Upper lobe of left lung (tissue), 6 donors: ENCODE measurements around the gene IL1RAPL2. TPM values are rescaled to one million over a fixed set of nuclear protein-coding genes. Genes with fewer than 3 reads are reported as not detected.

Source experiments
- ATAC-seq, 2 donors: fragments of 200-7000 bp; cut with Tn5 transposase; one replicate each; pipeline ENCODE4 v1.9.1; 2022; ENCODE audit warnings: mild to moderate bottlenecking in 2 of 2, moderate library complexity in 2 of 2; ENCODE audit not compliant: low FRiP score in 2 of 2
- DNase-seq, 2 donors: peaks; one replicate each; pipeline ENCODE4 v3.0.0-alpha.2; 2019 to 2020
- H3K27ac ChIP-seq, 4 donors: fragments of 200-600 bp; sonication (generic); one replicate each; pipeline ENCODE4 v1.5.1; 2016 to 2019
- H3K27me3 ChIP-seq, 4 donors: fragments of 200-600 bp; sonication (generic); one replicate each; pipeline ENCODE4 v1.5.1; 2017 to 2019
- H3K36me3 ChIP-seq, 4 donors: fragments of 200-600 bp; sonication (generic); one replicate each; pipeline ENCODE4 v1.5.1; 2016 to 2019
- H3K4me1 ChIP-seq, 4 donors: fragments of 200-600 bp; sonication (generic); one replicate each; pipeline ENCODE4 v1.5.1; 2018 to 2019
- H3K4me3 ChIP-seq, 4 donors: fragments of 200-600 bp; sonication (generic); one replicate each; pipeline ENCODE4 v1.5.1; 2017 to 2019; ENCODE audit warnings: mild to moderate bottlenecking in 2 of 4, moderate library complexity in 1 of 4
- H3K9me3 ChIP-seq, 4 donors: fragments of 200-600 bp; sonication (generic); one replicate each; pipeline ENCODE4 v1.5.1; 2018 to 2019
- EP300 ChIP-seq, 4 donors: sonication (generic); formaldehyde crosslinking; IDR thresholded peaks; one replicate each; pipeline ENCODE4 v1.5.1; 2017; ENCODE audit warnings: antibody characterized with exemption in 4 of 4, control low read depth in 2 of 4
- POLR2A ChIP-seq, 4 donors: fragments of 450-650 bp; IDR thresholded peaks; one replicate each; pipeline ENCODE4 v1.5.1; 2016 to 2017; ENCODE audit warnings: antibody characterized with exemption in 4 of 4, mild to moderate bottlenecking in 2 of 4
- POLR2AphosphoS5 ChIP-seq, 2 donors: sonication (generic); formaldehyde crosslinking; IDR thresholded peaks; one replicate each; pipeline ENCODE4 v1.5.1; 2017; ENCODE audit warnings: antibody characterized with exemption in 2 of 2
- WGBS, 2 donors: methylation state at CpG; one replicate each; pipeline ENCODE4 v1.1.5; 2017 to 2018; 5-methylcytosine and 5-hydroxymethylcytosine counted together
- total RNA-seq, 6 donors: library from RNA; depleted of rRNA in 4 of 6; stranded (reverse); fragments of >200 nt in 4 of 6; gene quantifications; one replicate each; pipeline versions ENCODE4 v1.1.0 to v1.2.1, GENCODE V29; 2016 to 2021
- TF ChIP-seq, protein P1 (sequence below), 6 experiments: fragments of 450-650 bp in 4 of 6; fragments of 200-600 bp in 2 of 6; sonication (generic) in 2 of 6; IDR thresholded peaks; one replicate each; pipeline ENCODE4 v1.5.1; 2016 to 2019; ENCODE audit warnings: antibody characterized with exemption in 6 of 6
- donor health status: DM: no; HTN: no; CAD: no; lungs with moderate emphysema.
- donor health status: DM: no; HTN: yes; CAD: no; lungs with severe emphysema.

Gene IL1RAPL2
- total RNA-seq, 6 donors from 2014 or later = not detected

DNA sequence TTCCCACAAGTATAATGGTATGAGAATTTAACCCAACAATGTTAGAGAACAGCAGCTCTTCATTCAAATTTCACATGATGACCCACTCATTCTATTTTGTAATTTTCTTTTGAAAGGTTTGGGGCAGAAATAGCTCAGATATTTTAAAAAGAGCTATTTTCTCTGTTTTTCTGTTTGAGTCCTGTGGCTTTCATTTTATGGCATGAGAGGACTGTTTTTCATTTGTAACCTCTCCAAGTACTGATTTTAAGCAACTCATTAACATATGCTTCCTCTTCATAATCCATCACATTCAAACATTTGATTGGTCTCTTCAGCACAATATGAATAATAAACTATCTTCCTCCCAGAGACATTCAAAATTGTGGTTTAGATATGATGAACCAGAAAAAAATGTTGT is 783.5 kb downstream of the IL1RAPL2 start:
- no peak for DNase-seq
- no peaks in the 10 kb centered on the region for H3K4me1 ChIP-seq
- H3K9me3 ChIP-seq = no peaks in the 10 kb centered on the region
- no peaks in the 10 kb centered on the region for H3K27me3 ChIP-seq
- no peak for ATAC-seq
- H3K36me3 ChIP-seq = no peaks in the 10 kb centered on the region
- TF ChIP-seq, protein P1, sequence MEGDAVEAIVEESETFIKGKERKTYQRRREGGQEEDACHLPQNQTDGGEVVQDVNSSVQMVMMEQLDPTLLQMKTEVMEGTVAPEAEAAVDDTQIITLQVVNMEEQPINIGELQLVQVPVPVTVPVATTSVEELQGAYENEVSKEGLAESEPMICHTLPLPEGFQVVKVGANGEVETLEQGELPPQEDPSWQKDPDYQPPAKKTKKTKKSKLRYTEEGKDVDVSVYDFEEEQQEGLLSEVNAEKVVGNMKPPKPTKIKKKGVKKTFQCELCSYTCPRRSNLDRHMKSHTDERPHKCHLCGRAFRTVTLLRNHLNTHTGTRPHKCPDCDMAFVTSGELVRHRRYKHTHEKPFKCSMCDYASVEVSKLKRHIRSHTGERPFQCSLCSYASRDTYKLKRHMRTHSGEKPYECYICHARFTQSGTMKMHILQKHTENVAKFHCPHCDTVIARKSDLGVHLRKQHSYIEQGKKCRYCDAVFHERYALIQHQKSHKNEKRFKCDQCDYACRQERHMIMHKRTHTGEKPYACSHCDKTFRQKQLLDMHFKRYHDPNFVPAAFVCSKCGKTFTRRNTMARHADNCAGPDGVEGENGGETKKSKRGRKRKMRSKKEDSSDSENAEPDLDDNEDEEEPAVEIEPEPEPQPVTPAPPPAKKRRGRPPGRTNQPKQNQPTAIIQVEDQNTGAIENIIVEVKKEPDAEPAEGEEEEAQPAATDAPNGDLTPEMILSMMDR (IDR thresholded peaks at IDR 0.05) = no peak
- no peak for TF ChIP-seq EP300 (IDR thresholded peaks at IDR 0.05)
- no peak for TF ChIP-seq POLR2AphosphoS5 (IDR thresholded peaks at IDR 0.05)
- TF ChIP-seq POLR2A (IDR thresholded peaks at IDR 0.05) = no peak
- no peak overlapping the region for H3K27ac ChIP-seq
- no peak overlapping the region for H3K4me3 ChIP-seq

DNA sequence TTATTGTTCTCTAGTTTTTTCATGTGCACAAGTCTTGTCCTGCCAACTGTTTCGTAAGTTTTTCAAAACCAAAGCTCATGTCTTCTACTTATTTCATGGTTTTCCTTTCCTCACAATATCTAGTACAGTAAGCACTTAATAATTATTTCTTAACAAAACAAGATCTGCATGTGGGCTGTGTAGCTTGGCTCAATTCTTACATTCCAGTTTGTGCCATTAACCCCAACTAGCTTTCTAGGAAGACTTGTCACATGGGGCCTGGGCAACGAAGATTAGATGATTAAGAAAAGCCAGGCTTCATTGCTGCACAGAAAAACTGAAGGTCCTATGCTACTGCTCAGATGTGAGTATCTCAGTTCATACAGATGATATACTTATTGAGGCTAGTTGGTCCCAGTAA is 809.8 kb downstream of the IL1RAPL2 start:
- no peak overlapping the region for H3K27ac ChIP-seq
- no peaks in the 10 kb centered on the region for H3K27me3 ChIP-seq
- TF ChIP-seq POLR2AphosphoS5 (IDR thresholded peaks at IDR 0.05) = no peak
- 29 to 48% methylated on average over 2 of the region's 2 CpGs for WGBS, 2 donors
- no peaks in the 10 kb centered on the region for H3K36me3 ChIP-seq
- H3K4me3 ChIP-seq = no peak overlapping the region
- no peak for ATAC-seq
- no peaks in the 10 kb centered on the region for H3K9me3 ChIP-seq
- DNase-seq = no peak
- H3K4me1 ChIP-seq = no peaks in the 10 kb centered on the region

DNA sequence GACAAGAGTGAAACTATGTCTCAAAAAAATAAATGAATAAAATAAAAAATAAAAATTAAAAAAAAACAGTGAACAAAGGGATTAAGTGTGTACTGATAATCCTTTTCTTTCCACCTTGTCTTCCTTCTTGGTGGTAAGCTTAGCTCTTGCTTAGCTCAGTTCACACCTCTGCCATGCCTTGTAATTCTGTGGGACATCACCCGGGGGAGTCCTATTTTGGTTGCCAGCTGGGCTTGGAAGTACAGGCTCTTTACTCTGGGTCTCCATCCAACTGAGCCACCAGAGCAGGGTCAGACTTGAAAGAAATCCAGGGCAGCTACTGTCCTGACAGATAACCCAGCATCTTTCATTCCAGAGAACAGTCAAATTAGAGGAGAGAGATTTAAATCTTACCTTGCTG is 858.7 kb downstream of the IL1RAPL2 start:
- Histone ChIP-seq H3K27ac (no peak overlapping the region), H3K4me3 (no peak overlapping the region), H3K4me1 (no peaks in the 10 kb centered on the region), H3K9me3 (no peaks in the 10 kb centered on the region), H3K27me3 (no peaks in the 10 kb centered on the region), H3K36me3 (no peaks in the 10 kb centered on the region)
- no peak for TF ChIP-seq EP300 (IDR thresholded peaks at IDR 0.05)
- TF ChIP-seq, protein P1 (IDR thresholded peaks at IDR 0.05) = no peak
- no peak for TF ChIP-seq POLR2A (IDR thresholded peaks at IDR 0.05)
- TF ChIP-seq POLR2AphosphoS5 (IDR thresholded peaks at IDR 0.05) = no peak
- ATAC-seq (no peak), DNase-seq (no peak)
- 36 to 80% methylated on average over 1 of the region's 1 CpG for WGBS, 2 donors

DNA sequence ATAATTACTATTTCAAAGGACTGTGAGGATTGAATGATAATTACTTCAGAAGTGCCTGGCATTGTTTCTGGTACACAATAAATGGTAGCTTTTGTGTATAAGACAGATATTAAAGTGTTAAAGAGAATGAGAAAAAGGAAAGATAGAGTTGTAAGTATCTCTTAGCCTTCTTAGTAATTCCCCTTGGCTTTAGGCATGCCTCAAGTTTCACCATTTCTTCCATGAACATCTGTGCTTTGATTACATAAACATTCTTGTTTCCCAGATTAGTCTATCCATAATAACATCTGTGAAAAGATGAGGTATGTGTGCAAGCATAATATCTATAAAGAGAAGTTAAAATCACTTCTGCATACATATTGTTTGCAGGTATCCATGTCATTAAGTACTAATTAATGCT is 885.4 kb downstream of the IL1RAPL2 start:
- no peak for DNase-seq
- H3K27ac ChIP-seq = no peak overlapping the region
- no peak overlapping the region for H3K4me3 ChIP-seq

DNA sequence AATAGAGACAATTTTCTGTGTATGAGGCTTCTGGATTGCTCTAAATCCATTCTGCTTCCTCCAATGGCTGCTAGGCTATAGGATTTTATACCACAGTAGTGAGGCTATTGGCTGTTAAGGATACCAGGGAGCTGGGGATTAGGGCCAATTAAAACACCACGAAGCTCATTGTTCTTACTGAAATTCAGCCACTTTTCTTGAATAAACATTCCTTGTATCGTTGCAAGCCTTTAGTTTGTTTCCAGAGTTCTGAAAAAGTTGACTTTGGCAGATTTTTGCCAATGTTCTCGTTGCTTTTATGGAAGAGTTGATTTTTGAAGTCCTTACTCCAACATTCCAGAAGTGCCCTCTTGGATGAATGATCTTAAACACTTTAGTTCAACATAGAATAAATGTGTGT is 892.8 kb downstream of the IL1RAPL2 start:
- TF ChIP-seq, protein P1 (IDR thresholded peaks at IDR 0.05) = no peak
- TF ChIP-seq POLR2AphosphoS5 (IDR thresholded peaks at IDR 0.05) (no peak), EP300 (IDR thresholded peaks at IDR 0.05) (no peak), POLR2A (IDR thresholded peaks at IDR 0.05) (no peak)
- no peak overlapping the region for H3K4me3 ChIP-seq
- no peak overlapping the region for H3K27ac ChIP-seq
- no peak for DNase-seq
- H3K36me3 ChIP-seq = no peaks in the 10 kb centered on the region
- no peaks in the 10 kb centered on the region for H3K9me3 ChIP-seq
- no peak for ATAC-seq
- WGBS, 2 donors = 42 to 48% methylated on average over 3 of the region's 3 CpGs
- H3K4me1 ChIP-seq = no peaks in the 10 kb centered on the region
- no peaks in the 10 kb centered on the region for H3K27me3 ChIP-seq

More for the DNA sequence above, 885.4 kb downstream of the IL1RAPL2 start:
- TF ChIP-seq POLR2AphosphoS5 (IDR thresholded peaks at IDR 0.05) (no peak), POLR2A (IDR thresholded peaks at IDR 0.05) (no peak), EP300 (IDR thresholded peaks at IDR 0.05) (no peak)
- TF ChIP-seq, protein P1 (IDR thresholded peaks at IDR 0.05) = no peak
- no peaks in the 10 kb centered on the region for H3K36me3 ChIP-seq
- ATAC-seq = no peak
- H3K9me3 ChIP-seq = no peaks in the 10 kb centered on the region
- no peaks in the 10 kb centered on the region for H3K4me1 ChIP-seq
- no peaks in the 10 kb centered on the region for H3K27me3 ChIP-seq
